Prostate gland (tissue), 2 donors: ENCODE results near the gene SLAMF8.

ENCODE experiments used
- CTCF ChIP-seq, 4 experiments: fragments of 200-600 bp in 2 of 4; fragments of 450-650 bp in 2 of 4; sonication (generic) in 2 of 4; IDR thresholded peaks; 1 replicate in 3 of 4; 2 replicates in 1 of 4; pipeline ENCODE4 v1.5.1; 2016 to 2019; ENCODE audit warnings: antibody characterized with exemption in 4 of 4, mild to moderate bottlenecking in 2 of 4, moderate library complexity in 2 of 4
- POLR2A ChIP-seq: fragments of 450-650 bp; IDR thresholded peaks from one replicate; pipeline ENCODE4 v1.6.1; 2016; ENCODE audit warnings: antibody characterized with exemption, mild to moderate bottlenecking
- POLR2AphosphoS5 ChIP-seq: sonication (generic); formaldehyde crosslinking; IDR thresholded peaks from one replicate; pipeline ENCODE4 v1.6.1; 2017; ENCODE audit warnings: antibody characterized with exemption

GRCh38 chr1:159879977-159880376 lies 53.3 kb downstream of the SLAMF8 start:
- TF ChIP-seq CTCF (IDR thresholded peaks at IDR 0.05) (no peak), POLR2AphosphoS5 (no peak), POLR2A (no peak)
